Measurements from ENCODE around the gene HADHA. TPM values are rescaled to one million over a fixed set of nuclear protein-coding genes. Genes with fewer than 3 reads are reported as not detected.

HADHA gene
- total and polyA plus RNA-seq, 8 donors: 53.2 to 144 (median 90.1) TPM

GRCh38 chr2:26285931-26286330 is 41.5 kb upstream of the HADHA start:
- H3K27ac ChIP-seq: no peak overlapping the region
- H3K36me3 ChIP-seq: peaks cover 46 to 99% (median 95%) of the 10 kb centered on the region in 4 donors
- intact Hi-C loops (cut with DNase I; ENCODE audit: low total_unique reads): no loop called here
- WGBS, 5 donors: 96 to 99% (median 97%) methylated on average over 3 of the region's 3 CpGs
- no peak overlapping the region for H3K4me3 ChIP-seq
- H3K4me1 ChIP-seq: peaks cover 0 to 5% (median 0%) of the 10 kb centered on the region in 4 donors
- no peak for DNase-seq
- no peaks in the 10 kb centered on the region for H3K9me3 ChIP-seq
- H3K27me3 ChIP-seq: no peaks in the 10 kb centered on the region
- TF ChIP-seq POLR2A (IDR thresholded peaks at IDR 0.05) (no peak), POLR2AphosphoS5 (IDR thresholded peaks at IDR 0.05) (no peak), CTCF (IDR thresholded peaks at IDR 0.05) (no peak), EP300 (IDR thresholded peaks at IDR 0.05) (no peak)

- no peak for DNase-seq
- peaks cover 59 to 100% (median 99%) of the 10 kb centered on the region in 4 donors for H3K36me3 ChIP-seq
- H3K9me3 ChIP-seq: no peaks in the 10 kb centered on the region
- H3K27me3 ChIP-seq: no peaks in the 10 kb centered on the region
- no peak overlapping the region for H3K4me3 ChIP-seq
- TF ChIP-seq CTCF (IDR thresholded peaks at IDR 0.05) (no peak), EP300 (IDR thresholded peaks at IDR 0.05) (no peak), POLR2AphosphoS5 (IDR thresholded peaks at IDR 0.05) (no peak), POLR2A (IDR thresholded peaks at IDR 0.05) (no peak)
- no peak overlapping the region for H3K27ac ChIP-seq
- WGBS, 5 donors: 91 to 99% (median 95%) methylated on average over 3 of the region's 3 CpGs
- H3K4me1 ChIP-seq: peaks cover 0 to 7% (median 0%) of the 10 kb centered on the region in 4 donors
- intact Hi-C loops (cut with DNase I; ENCODE audit: low total_unique reads): no loop called here
These were observed 39.7 kb upstream of the HADHA start for GRCh38 chr2:26284132-26284531.

GRCh38 chr2:26283606-26284005 is 39.2 kb upstream of the HADHA start:
- intact Hi-C loops (cut with DNase I; ENCODE audit: low total_unique reads): no loop called here
- peak in 1 of 2 donors; percentile 14 for DNase-seq
- Histone ChIP-seq H3K27me3 (no peaks in the 10 kb centered on the region), H3K36me3 (peaks cover 65 to 100% (median 99%) of the 10 kb centered on the region in 4 donors), H3K27ac (no peak overlapping the region), H3K4me1 (peaks cover 0 to 7% (median 0%) of the 10 kb centered on the region in 4 donors), H3K4me3 (no peak overlapping the region), H3K9me3 (no peaks in the 10 kb centered on the region)
- TF ChIP-seq EP300 (IDR thresholded peaks at IDR 0.05): no peak
- TF ChIP-seq POLR2A (IDR thresholded peaks at IDR 0.05): no peak
- WGBS, 5 donors: 81 to 89% (median 85%) methylated on average over 2 of the region's 2 CpGs

DNA sequence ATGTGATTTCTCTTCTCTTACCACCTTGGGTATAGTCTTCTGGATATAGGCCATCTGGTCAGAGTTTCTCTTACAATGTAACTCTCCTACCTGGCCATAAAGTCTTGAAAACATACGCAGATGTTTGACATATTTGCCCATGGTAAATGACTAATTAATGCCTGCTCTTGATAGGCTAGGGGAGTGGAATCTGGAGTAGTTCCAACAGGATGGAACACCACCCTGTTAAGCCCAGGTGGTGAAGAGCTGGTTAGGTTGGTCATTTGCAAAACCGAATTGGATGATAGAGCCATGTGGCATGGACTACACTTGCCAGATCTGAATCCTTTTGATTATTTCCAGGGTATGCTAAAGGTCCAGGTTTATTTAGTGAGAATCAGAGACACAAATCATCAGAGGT is 36.8 kb upstream of the HADHA start:
- peak in 1 of 2 donors; percentile 15 for DNase-seq
- no peaks in the 10 kb centered on the region for H3K27me3 ChIP-seq
- TF ChIP-seq CTCF (IDR thresholded peaks at IDR 0.05) (no peak), EP300 (IDR thresholded peaks at IDR 0.05) (no peak), POLR2A (IDR thresholded peaks at IDR 0.05) (no peak), POLR2AphosphoS5 (IDR thresholded peaks at IDR 0.05) (no peak)
- 41 to 60% (median 48%) methylated on average over 2 of the region's 2 CpGs for WGBS, 5 donors
- H3K4me3 ChIP-seq: no peak overlapping the region
- intact Hi-C loops (cut with DNase I; ENCODE audit: low total_unique reads): no loop called here
- peaks cover 64 to 100% (median 97%) of the 10 kb centered on the region in 4 donors for H3K36me3 ChIP-seq
- H3K4me1 ChIP-seq: peaks cover 0 to 7% (median 0%) of the 10 kb centered on the region in 4 donors
- H3K27ac ChIP-seq: no peak overlapping the region
- no peaks in the 10 kb centered on the region for H3K9me3 ChIP-seq

DNA sequence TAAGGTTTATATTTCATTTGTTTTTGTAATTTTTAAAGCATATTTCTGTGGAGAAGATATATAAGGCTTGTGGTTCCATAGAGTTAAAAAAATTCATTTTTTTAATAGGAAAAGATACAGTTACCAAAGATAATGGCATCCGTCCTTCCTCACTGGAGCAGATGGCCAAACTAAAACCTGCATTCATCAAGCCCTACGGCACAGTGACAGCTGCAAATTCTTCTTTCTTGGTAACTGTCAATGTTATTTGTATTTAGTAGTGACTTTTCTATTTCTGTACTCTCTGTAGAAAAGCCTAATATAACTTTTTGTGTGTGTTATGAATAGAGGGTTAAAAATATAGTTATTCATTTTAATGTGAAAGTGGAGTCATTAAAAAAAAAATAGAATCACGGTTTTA is 35.5 kb upstream of the HADHA start:
- intact Hi-C loops (cut with DNase I; ENCODE audit: low total_unique reads): no loop called here
- Histone ChIP-seq H3K36me3 (peaks cover 60 to 97% (median 88%) of the 10 kb centered on the region in 4 donors), H3K4me1 (peaks cover 1 to 11% (median 4%) of the 10 kb centered on the region in 4 donors), H3K27me3 (no peaks in the 10 kb centered on the region), H3K27ac (no peak overlapping the region), H3K9me3 (no peaks in the 10 kb centered on the region), H3K4me3 (no peak overlapping the region)
- no peak for DNase-seq
- 89 to 97% (median 95%) methylated on average over 3 of the region's 3 CpGs for WGBS, 5 donors
- no peak for TF ChIP-seq EP300 (IDR thresholded peaks at IDR 0.05)
- TF ChIP-seq CTCF (IDR thresholded peaks at IDR 0.05): no peak
- TF ChIP-seq POLR2A (IDR thresholded peaks at IDR 0.05): no peak
- no peak for TF ChIP-seq POLR2AphosphoS5 (IDR thresholded peaks at IDR 0.05)

Data from stomach (tissue), 9 donors.